Measurements from ENCODE around the gene AKT1.
"Not testable (repeated sequence)": the region's sequence is repeated elsewhere in the genome, so short reads cannot be mapped to it uniquely, and the experiment has no call there.

AKT1 gene

GRCh38 chr14:104751539-104752422 lies 43.8 kb downstream of the AKT1 start:
- DNase-seq, result no peak

DNA sequence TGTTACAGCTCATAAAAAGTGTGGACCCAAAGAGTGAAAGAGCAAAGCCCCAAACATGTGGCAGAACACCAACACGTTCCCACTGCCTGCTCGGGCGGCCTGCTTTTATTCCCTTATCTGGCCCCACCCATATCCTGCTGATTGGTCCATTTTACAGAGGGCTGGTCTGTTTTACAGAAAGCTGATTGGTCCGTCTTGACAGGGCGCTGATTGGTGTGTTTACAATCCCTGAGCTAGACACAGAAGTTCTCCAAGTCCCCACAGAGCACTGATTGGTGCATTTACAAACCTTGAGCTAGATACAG lies 44.8 kb downstream of the AKT1 start:
- DNase-seq, result not testable (repeated sequence)

GRCh38 chr14:104750056-104750752 lies 45.3 kb downstream of the AKT1 start:
- DNase-seq, result no peak

DNA sequence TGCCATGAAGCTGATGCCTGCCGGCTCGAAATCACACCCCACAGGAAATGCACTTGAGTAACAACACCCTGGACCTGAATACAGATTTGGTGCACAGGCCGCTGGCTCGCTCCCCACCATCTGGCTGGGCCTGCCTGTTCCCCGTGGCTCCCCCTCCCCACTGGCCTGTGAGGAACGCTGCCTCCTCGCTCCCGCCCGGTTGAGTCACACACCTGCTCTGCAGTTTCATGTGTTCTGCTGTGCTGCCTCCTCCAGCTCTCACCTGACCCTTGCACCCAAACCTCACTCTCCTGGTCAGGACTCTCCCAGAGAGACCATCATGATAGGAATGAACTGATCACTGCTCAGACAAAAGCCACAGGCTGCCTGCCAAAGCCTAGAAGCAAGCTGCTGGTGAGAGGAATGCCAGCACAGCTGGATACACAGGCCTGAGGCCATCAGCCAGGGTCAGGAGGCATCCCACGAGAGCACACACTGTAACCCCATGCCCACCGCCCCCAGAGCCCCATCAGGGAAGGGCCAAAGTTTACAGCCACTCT lies 46.4 kb downstream of the AKT1 start:
- no peak for DNase-seq

- no peak for DNase-seq
Observed at GRCh38 chr14:104747876-104748275, 47.7 kb downstream of the AKT1 start.

DNA sequence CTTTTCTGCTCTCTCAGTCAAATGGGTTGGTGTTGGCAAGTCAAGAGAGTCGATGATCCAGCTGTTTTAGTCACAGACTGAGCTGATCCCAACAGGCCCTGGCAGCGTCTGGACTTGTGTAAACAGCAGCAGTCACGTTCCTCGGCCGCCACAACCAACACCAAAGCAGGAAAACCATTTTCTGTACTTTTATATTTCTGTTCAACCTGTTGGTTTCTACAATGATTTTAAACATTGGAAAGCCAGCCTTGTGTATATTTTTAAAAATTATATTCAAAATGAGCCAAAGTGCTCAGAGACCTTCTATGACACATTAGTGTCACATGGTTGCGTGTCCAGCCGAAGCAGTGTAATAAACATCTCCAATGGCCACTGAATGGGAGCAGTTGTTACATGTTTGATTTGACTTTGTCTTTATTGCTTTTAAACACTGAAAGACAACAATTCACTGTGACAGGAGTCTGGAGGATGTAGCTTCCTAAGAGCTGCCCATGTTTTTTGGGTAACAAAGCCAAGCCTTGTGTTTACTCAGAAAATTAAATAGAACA lies 48.5 kb downstream of the AKT1 start:
- no peak for DNase-seq

DNA sequence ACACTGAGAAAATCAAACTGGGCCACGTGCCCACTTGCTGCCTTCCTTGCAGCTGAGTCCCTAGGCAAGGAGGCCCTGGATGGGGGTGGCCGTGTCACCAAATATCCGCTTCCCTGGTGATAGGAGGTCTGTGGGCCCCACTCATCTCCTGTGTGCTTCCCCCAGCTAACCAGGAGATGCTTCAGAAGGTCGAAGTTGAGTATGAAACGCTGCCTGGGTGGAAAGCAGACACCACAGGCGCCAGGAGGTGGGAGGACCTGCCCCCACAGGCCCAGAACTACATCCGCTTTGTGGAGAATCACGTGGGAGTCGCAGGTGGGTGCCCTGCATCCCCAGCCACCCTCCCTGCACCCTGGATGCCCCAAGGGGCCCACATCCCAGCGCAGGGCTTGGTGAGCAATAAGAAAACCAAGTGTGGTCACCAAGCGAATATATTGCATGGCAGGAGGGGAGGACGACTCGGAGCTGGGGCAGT lies 49.4 kb downstream of the AKT1 start:
- DNase-seq, result no peak

- DNase-seq, result no peak
Observed at GRCh38 chr14:104745431-104745830, 50.1 kb downstream of the AKT1 start.

DNA sequence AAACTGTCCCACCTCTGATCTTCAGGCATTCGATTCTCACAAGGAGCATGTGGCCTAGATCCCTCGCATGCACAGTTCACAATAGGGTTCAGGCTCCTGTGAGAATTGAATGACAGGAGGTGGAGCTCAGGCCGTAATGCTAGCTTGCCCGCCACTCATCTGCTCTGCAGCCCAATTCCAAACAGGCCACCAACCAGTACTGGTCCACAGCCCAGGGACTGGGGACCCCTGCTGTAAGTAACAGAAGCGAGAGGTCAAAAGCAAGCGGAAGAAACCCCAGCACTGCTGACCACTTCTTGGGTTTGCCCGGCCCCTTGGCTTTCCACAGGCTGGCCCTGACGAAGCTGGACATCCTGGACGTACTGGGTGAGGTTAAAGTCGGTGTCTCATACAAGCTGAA lies 51.1 kb downstream of the AKT1 start:
- no peak for DNase-seq

- no peak for DNase-seq
Observed at GRCh38 chr14:104743461-104744380, 51.8 kb downstream of the AKT1 start.

DNA sequence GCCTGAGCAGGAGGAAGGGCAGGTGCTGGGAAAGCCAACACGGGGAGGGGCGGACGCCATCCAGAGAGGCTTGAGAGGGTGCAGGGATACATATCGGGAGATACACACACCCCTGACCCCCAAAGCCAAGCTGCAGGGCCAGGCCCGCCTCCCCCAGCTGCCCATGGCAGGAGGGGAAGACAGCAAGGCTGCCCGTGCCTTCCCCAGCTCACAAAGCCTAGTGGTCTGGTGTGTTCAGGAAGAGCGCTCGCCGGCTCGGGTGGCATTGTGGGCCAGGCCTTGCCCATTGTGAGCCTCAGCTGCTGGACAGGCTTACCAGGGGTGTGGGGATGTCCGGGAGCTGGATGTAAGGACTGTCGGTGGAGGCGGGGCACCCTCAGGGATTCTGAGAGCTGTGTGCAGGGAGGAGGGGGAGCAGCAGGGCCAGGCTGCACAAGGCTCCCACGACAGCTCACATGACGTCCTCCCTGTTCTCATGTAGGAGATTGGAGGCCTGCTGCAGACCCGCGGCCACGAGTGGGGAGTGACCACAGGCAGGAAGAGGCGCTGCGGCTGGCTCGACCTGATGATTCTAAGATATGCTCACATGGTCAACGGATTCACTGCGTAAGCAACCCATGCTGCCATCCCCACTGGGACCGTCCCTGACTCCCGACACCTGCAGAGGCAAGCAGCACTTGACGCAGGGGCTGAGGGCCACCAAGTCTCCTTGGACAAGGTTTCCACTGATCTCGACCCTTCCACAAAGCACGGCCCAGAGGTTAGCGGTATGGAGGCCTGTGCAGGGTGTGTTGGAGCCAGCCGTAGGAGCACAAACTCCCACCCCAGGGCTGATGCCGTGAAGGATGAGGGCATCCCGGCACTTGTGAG lies 52.7 kb downstream of the AKT1 start:
- DNase-seq, result no peak

DNA sequence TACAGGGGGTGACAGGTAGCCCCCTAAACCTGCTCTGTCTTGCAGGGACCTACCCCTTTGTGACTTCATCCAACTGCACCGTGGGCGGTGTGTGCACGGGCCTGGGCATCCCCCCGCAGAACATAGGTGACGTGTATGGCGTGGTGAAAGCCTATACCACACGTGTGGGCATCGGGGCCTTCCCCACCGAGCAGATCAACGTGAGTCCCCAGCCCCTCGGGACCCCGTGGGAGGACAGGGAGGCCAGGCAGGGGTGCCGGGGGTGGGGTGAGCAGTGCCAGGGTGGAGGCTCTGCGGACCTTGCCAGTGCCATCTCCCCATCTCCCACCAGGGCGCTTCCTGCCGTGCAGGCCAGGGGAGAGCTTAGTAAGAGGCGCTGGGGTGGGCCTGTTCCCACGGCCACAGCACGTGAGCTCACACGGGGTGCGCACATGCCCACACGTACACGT lies 53.7 kb downstream of the AKT1 start:
- DNase-seq, result no peak

- DNase-seq, result no peak
Observed at GRCh38 chr14:104741108-104741802, 54.3 kb downstream of the AKT1 start.

DNA sequence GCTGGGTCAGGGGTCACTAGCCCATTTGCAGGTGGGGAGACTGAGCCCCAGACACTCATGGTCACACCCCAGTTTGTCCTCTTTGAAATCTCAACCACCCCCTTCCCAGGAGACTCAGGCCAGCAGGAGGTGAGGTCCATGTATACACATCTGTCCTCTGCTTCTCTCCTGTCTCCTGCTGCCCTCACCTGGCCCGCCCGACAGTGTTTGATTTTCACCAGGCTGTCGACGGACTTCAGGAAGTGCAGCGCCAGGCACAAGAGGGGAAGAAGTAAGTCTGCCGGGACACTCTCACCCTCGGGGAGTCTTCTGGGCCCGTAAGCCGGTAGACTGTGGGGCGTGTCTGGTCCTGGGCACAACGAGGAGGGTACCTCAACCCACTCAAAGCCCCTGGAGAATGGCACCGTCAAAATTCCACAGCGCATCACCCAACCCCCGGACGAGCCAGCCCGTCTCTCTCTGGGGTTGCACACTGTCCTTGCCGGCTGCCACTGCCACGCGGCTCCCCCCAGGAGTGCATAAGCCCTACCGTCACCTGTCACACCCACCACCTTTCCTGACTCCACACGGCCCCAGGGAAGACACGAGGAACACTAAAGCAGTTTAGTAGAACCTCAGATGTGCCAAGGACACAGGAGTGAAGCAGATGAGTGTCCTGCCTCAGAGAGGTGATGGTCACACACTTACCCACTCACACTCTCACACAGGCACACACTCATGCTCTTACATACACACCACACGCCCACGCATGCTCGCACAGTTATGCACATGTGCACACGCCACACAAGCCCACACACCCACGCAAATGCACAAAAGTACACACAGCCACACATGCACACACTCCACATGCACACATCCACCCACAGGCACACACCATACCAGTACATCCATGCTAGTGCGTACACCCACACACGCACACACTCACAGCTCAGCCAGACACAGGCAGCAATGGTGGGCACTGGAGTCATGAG lies 55.7 kb downstream of the AKT1 start:
- no peak for DNase-seq

- DNase-seq, result no peak
Observed at GRCh38 chr14:104739026-104739425, 56.5 kb downstream of the AKT1 start.

DNA sequence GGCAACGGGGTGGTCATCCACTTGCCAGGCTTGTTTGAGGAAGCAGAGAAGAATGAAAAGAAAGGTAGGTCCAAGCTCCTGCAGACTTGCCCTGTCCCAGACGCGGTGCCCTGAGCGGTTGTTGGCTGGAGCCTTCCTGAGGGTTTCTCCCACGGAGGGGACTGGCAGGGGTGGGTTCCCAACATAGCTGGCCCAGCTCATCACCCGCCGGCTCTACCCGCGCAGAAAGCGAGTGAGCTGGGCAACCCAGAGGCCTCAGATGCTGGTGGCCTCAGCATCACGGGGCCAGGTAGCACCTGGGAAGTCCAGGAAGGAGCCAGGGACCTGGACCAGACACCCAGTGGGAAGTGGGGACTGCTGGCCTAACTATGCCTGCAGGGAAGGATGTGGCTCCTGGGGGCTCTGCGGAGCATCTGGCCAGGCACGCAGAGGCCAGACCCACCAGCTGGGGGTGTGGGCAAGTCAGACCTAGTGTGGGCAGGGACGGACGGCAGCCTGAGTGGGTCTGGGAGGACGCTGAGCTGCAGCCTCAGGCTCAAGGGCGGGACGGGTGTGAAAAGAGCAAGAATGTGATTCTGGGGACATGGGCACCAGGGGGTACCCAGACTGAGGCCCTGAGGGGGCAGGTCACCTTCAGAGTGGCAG lies 57.1 kb downstream of the AKT1 start:
- DNase-seq, result no peak

- no peak for DNase-seq
Observed at GRCh38 chr14:104735830-104736642, 59.5 kb downstream of the AKT1 start.
